Spinal cord (tissue), 10 donors: ENCODE measurements around the gene FUOM. TPM values are rescaled to one million over a fixed set of nuclear protein-coding genes. Genes with fewer than 3 reads are reported as not detected.

Experiments used
- DNase-seq, 6 donors: peaks; one replicate each; pipeline versions ENCODE4 v3.0.0 to v3.0.0-alpha.2; 2013 to 2015; ENCODE audit warnings: low spot score in 6 of 6, low read depth in 4 of 6
- H3K27ac ChIP-seq: one replicate; pipeline ENCODE4 v1.5.1; 2013; ENCODE audit warnings: low read depth, low read length, control low read depth
- H3K27me3 ChIP-seq: one replicate; pipeline ENCODE4 v1.6.1; 2013; ENCODE audit warnings: low read length; ENCODE audit not compliant: control insufficient read depth, insufficient read depth
- H3K36me3 ChIP-seq: one replicate; pipeline ENCODE4 v1.6.1; 2013; ENCODE audit warnings: low read length; ENCODE audit not compliant: control insufficient read depth, insufficient read depth
- H3K4me1 ChIP-seq: one replicate; pipeline ENCODE4 v1.6.1; 2013; ENCODE audit warnings: low read length; ENCODE audit not compliant: control insufficient read depth, insufficient read depth
- H3K4me3 ChIP-seq: one replicate; pipeline ENCODE4 v1.5.1; 2013; ENCODE audit warnings: low read depth, low read length, control low read depth
- H3K9me3 ChIP-seq: one replicate; pipeline ENCODE4 v1.6.1; 2013; ENCODE audit warnings: low read length; ENCODE audit not compliant: control insufficient read depth, insufficient read depth
- WGBS: methylation state at CpG from one replicate; pipeline ENCODE4 v1.1.5; 2013; ENCODE audit warnings: missing lambda C conversion rate; ENCODE audit not compliant: insufficient coverage; 5-methylcytosine and 5-hydroxymethylcytosine counted together
- polyA plus RNA-seq, 2 donors: library from polyadenylated mRNA; unstranded; fragments of 120-200 nt; gene quantifications; one replicate each; pipeline ENCODE4 v1.2.1, GENCODE V29; 2013; ENCODE audit not compliant: insufficient read length in 2 of 2
- total RNA-seq, 2 donors: library from RNA; depleted of rRNA in 1 of 2; stranded (reverse); fragments of 120-200 nt in 1 of 2; fragments of >200 nt in 1 of 2; gene quantifications; one replicate each; pipeline versions ENCODE4 v1.2.3 to v1.2.4, GENCODE V29; 2013 to 2014
- donor health status: healthy.

FUOM gene
- total and polyA plus RNA-seq, 4 donors: 3.4 to 22.6 (median 7.9) TPM

DNA sequence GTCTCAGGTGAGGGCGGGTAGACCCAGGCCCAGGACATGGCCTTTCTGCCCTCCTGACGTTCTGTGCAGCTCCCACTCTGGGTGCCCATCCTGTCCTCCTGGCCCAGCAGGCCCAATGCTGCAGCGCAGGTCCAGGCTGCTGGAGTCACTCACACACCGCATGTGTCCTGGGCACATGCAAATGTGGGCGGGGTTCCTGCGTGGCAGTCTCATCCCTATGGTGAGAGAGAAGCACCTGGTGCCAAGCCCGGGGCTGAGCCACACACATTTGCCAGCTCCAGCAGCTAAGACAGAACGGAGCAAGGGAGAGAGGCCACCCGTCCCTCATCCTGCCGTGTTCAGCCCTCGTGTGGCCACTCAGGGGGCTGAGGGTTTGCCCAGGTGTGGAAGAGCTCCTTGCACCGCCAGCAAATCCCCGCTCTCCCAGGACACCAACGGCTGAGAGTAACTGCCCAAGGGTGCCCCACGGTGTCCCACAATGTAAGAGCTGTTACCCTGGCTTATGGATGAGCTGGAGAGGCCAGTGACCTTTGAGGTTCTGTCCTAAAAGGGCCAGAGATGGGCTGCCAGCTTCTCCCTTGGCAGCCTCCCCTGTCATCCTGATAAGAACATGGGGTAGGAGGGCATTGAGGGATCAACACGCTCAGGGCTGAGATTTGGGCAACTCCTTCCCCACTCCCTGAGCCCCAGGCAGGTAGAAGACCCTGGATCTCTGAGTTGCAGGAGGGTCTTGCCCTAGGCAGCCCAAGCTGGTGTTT is 4.4 kb downstream of the FUOM start:
- WGBS: 84% methylated on average over 14 of the region's 16 CpGs
- Histone ChIP-seq H3K36me3 (peaks cover 19% of the 10 kb centered on the region), H3K4me3 (no peak overlapping the region), H3K4me1 (peaks cover 27% of the 10 kb centered on the region), H3K9me3 (no peaks in the 10 kb centered on the region), H3K27me3 (peaks cover 2% of the 10 kb centered on the region), H3K27ac (no peak overlapping the region)
- DNase-seq: no peak

DNA sequence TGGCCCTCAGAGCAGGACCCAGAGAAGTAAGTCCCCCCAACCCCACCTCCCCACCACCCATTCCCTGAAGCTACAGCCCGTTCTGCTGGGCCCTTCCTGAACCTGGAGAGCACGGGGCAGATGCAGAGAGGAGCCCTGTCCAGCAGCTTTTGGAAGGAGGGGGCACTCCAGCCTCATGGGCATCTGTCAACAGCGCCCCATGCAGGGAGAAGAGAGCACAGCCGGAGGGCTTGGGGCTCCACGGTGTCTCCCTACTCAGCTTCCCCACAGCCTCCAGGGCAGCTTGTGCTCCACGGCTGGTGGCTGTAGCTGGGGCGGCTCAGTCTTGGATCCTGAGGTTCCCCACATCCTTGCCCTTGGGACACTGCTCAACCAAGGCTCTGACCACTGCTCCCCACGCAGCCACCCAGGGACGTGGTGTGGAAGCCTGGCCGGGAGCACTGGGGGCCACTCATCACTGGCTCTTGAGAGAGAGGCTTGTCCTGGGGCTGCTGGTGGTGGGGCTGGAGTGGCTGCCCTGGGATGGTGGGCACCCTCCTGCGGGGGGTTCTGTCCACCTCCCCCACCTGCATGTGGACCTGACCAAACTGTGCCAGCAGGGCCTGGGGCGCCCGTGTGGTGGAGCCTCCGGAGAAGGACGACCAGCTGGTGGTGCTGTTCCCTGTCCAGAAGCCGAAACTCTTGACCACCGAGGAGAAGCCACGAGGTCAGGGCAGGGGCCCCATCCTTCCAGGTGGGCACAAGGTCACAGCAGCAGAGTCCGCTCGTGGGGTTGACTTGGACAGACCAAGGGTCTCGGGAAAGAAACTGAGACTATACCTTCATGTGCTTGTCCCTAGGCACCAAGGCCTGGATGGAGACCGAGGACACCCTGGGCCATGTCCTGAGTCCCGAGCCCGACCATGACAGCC is 6.2 kb downstream of the FUOM start:
- no peaks in the 10 kb centered on the region for H3K9me3 ChIP-seq
- WGBS: 67% methylated on average over 24 of the region's 24 CpGs
- H3K36me3 ChIP-seq: peaks cover 19% of the 10 kb centered on the region
- H3K4me3 ChIP-seq: no peak overlapping the region
- no peak overlapping the region for H3K27ac ChIP-seq
- peaks cover 2% of the 10 kb centered on the region for H3K27me3 ChIP-seq
- no peak for DNase-seq
- H3K4me1 ChIP-seq: peaks cover 23% of the 10 kb centered on the region

DNA sequence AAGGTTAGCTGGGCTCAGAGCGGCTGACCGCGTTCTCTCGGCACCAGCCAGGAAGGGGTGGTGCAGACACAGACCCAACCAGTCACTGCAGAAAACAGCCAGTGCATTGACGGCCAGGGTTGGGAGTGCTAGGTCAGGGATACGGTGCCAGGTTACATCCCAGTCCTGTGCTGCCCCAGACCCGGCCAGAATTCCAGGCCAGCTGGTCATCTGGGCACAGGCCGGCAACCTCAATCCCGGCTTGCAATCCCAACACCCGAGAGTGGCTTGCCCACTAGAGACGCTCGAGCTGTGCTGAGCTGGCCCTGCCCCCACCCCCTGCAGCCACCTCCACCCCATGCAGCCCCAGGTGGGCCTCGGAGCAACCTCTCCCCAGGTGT is 6.9 kb downstream of the FUOM start:
- peaks cover 19% of the 10 kb centered on the region for H3K36me3 ChIP-seq
- H3K9me3 ChIP-seq: no peaks in the 10 kb centered on the region
- 54% methylated on average over 13 of the region's 13 CpGs for WGBS
- H3K27ac ChIP-seq: no peak overlapping the region
- DNase-seq: no peak
- H3K4me1 ChIP-seq: peaks cover 16% of the 10 kb centered on the region
- no peaks in the 10 kb centered on the region for H3K27me3 ChIP-seq
- H3K4me3 ChIP-seq: no peak overlapping the region

DNA sequence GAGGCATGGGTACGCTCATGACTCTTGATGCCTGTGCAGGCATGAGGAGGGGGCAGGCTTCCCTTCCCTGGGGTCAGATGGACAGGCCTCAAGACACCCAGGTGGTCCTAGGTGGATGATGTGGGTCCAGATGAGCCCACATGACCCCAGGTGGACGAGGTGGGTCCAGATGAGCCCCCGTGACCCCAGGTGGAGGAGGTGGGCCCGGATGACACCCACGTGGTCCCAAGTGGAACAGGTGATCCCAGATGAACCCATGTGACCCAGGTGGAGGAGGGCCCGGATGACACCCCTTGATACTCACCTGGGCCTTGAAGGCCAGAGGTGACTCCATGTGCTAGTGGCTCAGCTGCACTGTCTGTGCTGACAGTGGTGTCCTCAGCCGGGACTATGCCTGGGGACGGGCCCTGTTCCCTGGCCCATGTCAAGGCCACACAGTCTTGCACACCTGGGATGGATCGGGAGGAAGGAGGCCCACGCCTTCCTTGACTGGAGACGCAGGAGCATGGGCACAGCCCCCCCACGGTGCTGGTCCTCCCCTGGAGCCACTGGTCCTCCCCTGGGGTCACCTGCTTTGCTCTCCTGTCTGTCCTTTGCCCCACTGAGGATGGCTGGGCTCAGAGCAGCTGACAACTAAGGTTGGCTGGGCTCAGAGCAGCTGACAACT is 7.4 kb downstream of the FUOM start:
- Histone ChIP-seq H3K27ac (no peak overlapping the region), H3K4me3 (no peak overlapping the region), H3K9me3 (no peaks in the 10 kb centered on the region), H3K27me3 (no peaks in the 10 kb centered on the region), H3K4me1 (peaks cover 11% of the 10 kb centered on the region), H3K36me3 (peaks cover 13% of the 10 kb centered on the region)
- WGBS: 88% methylated on average over 12 of the region's 12 CpGs
- DNase-seq: no peak

DNA sequence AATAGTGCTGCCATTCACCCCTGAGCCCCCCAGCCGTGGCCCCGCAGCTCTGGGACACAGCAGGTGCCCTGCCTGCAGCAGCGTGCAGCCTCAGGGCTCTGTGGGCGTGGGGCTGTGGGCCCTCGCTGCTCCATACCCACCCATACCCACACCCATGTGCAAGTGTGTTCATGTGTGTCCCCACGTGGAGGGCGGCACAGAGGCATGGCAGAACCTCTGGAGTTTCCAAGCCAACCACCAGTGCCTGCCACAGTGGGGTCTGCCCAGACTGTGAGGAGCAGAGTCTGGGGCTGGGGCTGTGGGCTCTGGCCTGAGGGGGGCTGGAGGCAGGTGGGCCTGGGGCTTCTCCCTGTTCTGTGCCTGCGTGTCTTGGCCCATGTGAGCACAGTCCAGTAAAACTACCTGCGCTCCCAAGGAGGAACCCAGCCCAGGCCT is 8.2 kb downstream of the FUOM start:
- H3K27me3 ChIP-seq: no peaks in the 10 kb centered on the region
- no peak for DNase-seq
- H3K27ac ChIP-seq: no peak overlapping the region
- H3K9me3 ChIP-seq: no peaks in the 10 kb centered on the region
- H3K36me3 ChIP-seq: peaks cover 5% of the 10 kb centered on the region
- H3K4me1 ChIP-seq: peaks cover 5% of the 10 kb centered on the region
- H3K4me3 ChIP-seq: no peak overlapping the region
- 66% methylated on average over 8 of the region's 9 CpGs for WGBS

DNA sequence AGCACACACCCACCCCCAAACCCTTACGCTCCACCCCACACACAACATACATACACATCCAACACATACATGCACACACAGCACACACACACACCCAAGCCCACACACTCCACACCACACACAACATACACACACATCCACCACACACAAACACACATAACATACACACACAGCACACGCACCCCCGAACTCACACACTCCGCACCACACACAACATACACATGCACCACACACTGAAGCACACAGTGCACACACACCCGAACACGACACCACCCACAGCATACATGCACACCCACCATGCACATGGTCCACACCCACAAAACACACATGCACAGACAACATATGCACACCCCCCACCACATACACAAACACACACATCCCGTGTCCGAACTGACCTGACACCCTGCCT is 8.7 kb downstream of the FUOM start:
- WGBS: 89% methylated on average over 8 of the region's 8 CpGs
- H3K27me3 ChIP-seq: no peaks in the 10 kb centered on the region
- H3K4me3 ChIP-seq: no peak overlapping the region
- H3K9me3 ChIP-seq: no peaks in the 10 kb centered on the region
- H3K4me1 ChIP-seq: peaks cover 5% of the 10 kb centered on the region
- H3K27ac ChIP-seq: no peak overlapping the region
- DNase-seq: no peak
- peaks cover under 1% of the 10 kb centered on the region for H3K36me3 ChIP-seq

DNA sequence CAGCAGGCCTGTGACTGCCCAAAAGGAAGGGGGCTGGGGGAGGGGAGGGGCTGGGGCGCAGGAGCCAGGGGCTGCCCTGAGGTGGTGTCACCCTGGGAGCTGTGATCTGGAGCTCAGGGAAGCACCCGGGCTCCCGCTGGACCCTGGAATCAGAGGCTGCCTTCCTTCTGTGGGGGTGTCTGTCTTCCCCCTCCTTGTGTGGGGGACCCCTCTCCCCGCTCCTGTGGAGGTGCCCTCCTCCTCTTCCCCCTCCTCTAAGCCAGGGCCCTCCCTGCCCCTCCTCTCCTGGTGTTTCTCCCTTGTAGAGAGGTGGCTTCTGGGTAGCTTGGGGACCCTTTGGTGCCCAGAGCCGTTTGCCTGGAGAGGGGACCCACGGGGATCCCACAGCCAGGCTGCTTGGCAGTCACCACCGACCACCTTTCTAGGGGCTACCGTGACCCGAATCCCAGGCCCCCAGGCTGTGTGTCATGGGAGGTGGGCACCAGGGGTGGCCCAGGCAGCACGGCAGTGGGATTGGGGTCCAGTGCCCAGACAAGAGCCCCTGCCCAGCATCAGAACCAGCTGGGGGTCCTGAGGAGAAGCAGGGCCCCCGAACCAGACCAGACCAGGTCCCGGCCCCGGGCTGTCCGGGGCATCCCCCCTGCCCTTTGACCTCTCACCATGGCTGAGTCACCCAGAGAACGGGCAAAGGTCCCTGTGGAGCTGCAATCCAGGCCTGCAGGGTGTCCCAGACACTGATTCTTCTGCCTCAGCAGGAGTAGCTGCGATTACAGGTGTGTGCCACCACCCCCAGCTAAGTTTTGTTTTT is 9.9 kb downstream of the FUOM start:
- H3K27me3 ChIP-seq: no peaks in the 10 kb centered on the region
- H3K4me1 ChIP-seq: peaks cover 5% of the 10 kb centered on the region
- 65% methylated on average over 12 of the region's 16 CpGs for WGBS
- H3K9me3 ChIP-seq: no peaks in the 10 kb centered on the region
- H3K27ac ChIP-seq: no peak overlapping the region
- no peak for DNase-seq
- no peaks in the 10 kb centered on the region for H3K36me3 ChIP-seq
- no peak overlapping the region for H3K4me3 ChIP-seq

DNA sequence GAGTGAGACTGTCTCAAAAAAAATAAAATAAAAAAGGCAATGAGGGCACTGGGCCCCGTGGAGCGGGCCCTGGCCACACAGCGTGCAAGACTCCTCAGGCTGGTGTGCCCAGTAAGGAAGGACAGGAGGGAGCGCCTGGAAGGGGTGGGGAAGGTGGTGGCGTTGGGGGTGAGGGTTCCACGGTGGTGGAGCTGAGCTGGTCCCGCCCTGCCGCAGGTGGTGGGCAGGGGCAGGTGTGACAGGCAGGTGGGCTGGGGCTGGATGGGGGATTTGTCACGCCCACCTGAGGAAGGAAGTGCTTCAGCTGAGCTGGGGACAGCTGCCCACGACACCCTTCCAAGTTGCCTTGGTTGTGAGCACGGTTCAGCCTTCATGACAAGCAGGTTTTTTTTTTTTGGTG is 11.4 kb downstream of the FUOM start:
- Histone ChIP-seq H3K4me3 (no peak overlapping the region), H3K27ac (no peak overlapping the region), H3K4me1 (peaks cover 5% of the 10 kb centered on the region), H3K9me3 (no peaks in the 10 kb centered on the region), H3K27me3 (peaks cover 2% of the 10 kb centered on the region), H3K36me3 (no peaks in the 10 kb centered on the region)
- DNase-seq: no peak
- 67% methylated on average over 10 of the region's 11 CpGs for WGBS

DNA sequence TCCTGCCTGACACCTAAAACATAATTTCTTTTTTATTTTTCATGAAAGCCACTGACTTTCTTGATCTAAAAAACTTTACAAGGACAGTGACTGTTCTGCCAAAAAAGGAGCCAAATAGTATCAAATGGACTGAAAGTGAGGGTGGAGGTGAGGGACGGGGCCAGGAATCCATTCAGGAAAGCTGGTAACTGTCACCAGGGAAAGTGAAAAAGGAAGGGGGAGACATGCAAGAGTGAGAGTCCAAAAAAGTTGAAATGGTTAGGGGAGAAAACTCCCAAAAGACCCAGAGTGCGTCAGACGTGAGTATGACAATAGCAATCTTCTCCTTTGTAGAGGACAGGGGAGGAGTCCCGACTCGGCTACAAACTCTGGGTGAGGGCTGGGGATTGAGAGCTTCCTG is 13.6 kb downstream of the FUOM start:
- 66% methylated on average over 5 of the region's 5 CpGs for WGBS
- H3K27ac ChIP-seq: no peak overlapping the region
- peaks cover 5% of the 10 kb centered on the region for H3K4me1 ChIP-seq
- peaks cover 2% of the 10 kb centered on the region for H3K27me3 ChIP-seq
- no peaks in the 10 kb centered on the region for H3K9me3 ChIP-seq
- H3K4me3 ChIP-seq: no peak overlapping the region
- no peak for DNase-seq
- peaks cover 3% of the 10 kb centered on the region for H3K36me3 ChIP-seq
